Activated T-helper 9 cell treated with anti-CD3 and anti-CD28 coated beads, Interleukin-2, amount 50 U/mL, for 16 hours (primary cell): ENCODE measurements around the gene DKK1.
"Not testable (repeated sequence)": the region's sequence is repeated elsewhere in the genome, so short reads cannot be mapped to it uniquely, and the experiment has no call there.

Source experiments
- DNase-seq: peaks from one replicate; pipeline ENCODE4 v3.0.0-alpha.2; 2020; ENCODE audit warnings: low read depth

DKK1 gene

DNA sequence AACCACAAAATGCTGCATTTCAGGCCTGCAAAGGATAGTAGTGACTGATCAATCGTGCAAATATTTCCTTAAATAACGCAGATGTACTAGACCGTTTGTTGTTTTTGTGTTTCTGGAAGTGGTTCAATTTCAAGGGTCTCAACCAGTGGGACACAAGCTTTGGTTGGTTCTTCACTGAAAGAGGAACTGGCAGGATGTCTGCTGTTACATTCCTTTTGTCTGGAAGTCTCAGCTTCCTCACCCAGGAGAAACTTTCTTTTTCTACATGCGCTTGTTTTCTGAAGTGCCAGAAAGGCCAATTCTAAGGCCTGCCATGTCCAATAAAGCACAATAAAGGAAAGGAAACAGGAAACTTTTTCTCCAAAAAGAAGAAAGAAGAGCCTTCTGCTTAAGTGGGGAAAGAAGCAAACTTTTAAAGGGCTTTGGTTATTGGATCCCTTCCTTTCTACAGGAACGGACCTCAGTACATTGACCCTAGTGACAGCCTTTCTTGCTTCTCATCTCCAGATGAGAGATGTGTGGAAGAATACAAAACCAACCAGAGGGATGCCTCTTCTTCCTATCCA is 4.1 kb downstream of the DKK1 start:
- no peak for DNase-seq

DNA sequence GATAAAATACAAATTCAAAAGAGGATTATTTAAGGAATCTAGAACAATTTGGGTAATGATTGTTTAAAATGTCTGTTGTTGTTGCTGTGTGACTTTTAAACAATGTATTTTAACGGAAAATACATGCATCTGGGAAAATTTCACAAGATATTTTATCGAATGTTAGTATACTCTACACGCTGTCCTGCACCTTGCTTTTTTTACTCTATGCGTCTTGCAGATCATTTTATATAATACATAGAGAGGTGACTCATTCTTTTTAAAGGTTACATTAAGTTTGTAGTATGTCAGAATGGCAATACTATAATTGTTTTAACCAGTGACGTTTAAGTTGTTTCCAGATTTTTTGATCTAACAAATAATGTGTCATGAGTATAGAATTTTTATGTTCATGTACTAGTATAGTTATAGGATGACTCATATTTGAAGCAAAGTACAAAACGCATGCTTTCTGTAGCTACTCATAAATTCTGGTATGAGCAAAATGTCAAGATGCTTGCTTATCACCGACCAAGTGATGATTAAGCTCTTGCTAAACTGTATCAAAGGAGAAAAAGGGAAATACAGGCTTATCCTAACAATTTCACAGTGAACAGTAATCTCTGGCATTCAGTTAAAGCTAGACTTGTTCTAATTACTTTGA is 4.9 kb downstream of the DKK1 start:
- DNase-seq, result no peak

GRCh38 chr10:52319926-52320325 is 5.8 kb downstream of the DKK1 start:
- no peak for DNase-seq

- DNase-seq, result no peak
Measured at GRCh38 chr10:52322323-52322722, 8.2 kb downstream of the DKK1 start.

- no peak for DNase-seq
Measured at GRCh38 chr10:52322936-52323335, 8.9 kb downstream of the DKK1 start.

- no peak for DNase-seq
Measured at GRCh38 chr10:52326382-52326781, 12.3 kb downstream of the DKK1 start.

DNA sequence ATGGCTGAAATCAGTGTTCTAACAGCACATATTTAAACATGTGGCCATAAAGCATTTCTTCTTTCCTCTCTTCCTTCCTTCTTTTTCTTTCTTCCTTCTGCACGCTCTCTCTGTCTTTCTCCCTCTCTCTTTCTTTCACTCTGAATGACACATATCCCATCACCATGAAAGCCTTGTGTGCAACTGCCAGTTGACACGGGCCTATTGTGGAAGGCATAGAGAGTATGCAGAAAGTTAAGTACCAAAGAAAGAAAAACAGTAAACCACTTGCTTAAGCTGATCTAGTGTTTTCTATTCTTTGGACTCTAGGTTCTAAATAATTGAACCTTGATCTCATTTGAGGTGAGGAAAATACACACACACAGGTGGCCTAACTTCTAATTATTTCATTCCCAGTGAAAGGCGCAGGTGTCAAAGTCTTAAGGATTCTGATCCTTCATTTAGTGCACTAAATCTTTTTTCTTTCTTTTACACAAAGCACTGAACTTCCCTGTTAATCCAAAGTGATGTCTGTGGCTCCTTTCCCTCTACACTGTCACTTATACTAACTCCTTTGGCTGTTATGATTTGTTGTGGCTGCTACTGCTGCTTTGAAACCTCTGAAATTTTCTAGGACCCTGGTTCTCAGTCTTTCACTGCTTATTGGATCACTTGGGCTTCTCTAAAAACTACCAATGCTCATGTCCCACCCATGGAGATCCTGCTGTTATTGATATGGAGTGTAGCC is 17.7 kb downstream of the DKK1 start:
- DNase-seq, result no peak

GRCh38 chr10:52332815-52333214 is 18.7 kb downstream of the DKK1 start:
- no peak for DNase-seq

DNA sequence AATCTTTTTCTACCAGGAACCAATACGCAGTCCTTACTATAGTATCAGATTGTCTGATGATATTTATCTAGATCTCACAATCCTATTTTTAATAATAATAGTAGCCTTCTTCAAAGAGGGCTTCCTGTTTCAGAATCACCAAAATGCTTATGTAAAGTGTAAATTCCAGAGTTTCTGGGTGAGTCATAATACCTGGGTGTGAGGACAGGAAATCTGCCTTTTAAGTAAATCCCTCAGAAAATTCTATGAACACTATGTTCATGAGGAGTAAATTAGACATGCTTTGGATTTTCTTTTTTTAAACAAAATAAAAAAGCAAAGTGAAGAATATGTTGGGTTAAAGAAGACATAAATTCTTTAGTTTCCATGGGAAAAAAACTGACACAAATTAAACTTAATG is 20.5 kb downstream of the DKK1 start:
- no peak for DNase-seq

DNA sequence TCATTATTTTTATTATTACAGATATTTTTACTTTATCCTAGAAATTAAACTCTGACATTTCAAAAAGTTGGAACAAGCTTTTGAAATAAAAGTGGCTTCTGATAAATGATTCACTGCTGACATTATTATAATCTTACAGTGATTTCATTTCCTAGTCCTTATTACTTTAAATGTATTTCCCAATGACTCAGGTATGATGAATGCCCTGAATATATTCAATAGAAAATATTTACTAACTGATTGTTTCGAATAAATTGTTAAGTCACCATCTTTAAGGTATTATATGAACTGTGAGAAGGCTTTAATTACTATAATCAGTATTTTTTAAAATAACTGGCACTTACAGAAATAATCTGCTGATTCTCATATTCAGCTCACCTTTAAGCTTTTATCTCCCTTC is 21.6 kb downstream of the DKK1 start:
- DNase-seq, result no peak

GRCh38 chr10:52337225-52337624 is 23.1 kb downstream of the DKK1 start:
- no peak for DNase-seq

GRCh38 chr10:52343439-52343838 is 29.4 kb downstream of the DKK1 start:
- DNase-seq, result no peak

- no peak for DNase-seq
Measured at GRCh38 chr10:52346394-52347326, 32.6 kb downstream of the DKK1 start.

- DNase-seq, result no peak
Measured at GRCh38 chr10:52347327-52347667, 33.2 kb downstream of the DKK1 start.

- DNase-seq, result no peak
Measured at GRCh38 chr10:52348037-52348564, 34.0 kb downstream of the DKK1 start.

- DNase-seq, result no peak
Measured at GRCh38 chr10:52351914-52352330, 37.8 kb downstream of the DKK1 start.

DNA sequence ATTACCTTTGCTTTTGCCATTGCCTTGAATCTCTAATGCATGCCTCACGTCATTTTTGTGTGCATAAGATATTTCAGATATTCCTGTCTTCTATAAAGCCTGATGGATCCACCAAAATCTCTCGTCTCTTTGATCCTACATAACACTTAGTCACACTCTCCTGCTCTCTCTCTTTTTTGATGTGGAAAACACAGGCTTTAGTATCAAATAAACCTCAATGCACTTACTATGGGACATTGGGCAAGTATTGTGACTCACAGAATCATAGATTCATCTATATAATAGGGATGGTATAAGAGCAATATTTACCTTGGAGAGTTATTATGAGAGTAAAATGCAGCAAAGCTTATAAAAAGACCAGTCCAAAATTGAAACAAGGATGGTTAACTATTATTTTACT is 39.1 kb downstream of the DKK1 start:
- no peak for DNase-seq

GRCh38 chr10:52353960-52354394 is 39.9 kb downstream of the DKK1 start:
- no peak for DNase-seq

DNA sequence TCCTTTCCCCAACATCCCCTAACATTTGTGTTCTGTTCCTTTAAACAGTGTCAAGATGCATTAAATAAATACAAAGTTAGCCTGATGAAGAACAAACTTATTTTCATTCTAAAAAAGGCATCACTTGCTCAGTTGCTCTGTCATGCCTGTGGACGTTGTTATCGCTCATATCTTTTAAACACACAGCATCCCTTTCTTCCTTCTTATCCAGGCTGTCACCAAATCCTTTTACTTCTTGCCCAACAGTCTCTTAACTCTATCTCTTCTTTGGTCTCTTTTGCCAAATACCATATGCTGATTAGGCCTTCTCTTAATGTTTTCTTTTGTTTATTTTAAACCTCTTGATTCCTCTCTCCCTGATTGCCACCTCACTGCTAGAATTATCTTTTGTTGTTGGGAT is 43.9 kb downstream of the DKK1 start:
- DNase-seq, result no peak

- DNase-seq, result no peak
Measured at GRCh38 chr10:52359441-52359840, 45.4 kb downstream of the DKK1 start.

- not testable (repeated sequence) for DNase-seq
Measured at GRCh38 chr10:52365547-52366432, 51.7 kb downstream of the DKK1 start.
